GM21390 (cell line): ENCODE data around the gene KRTAP12-1.

ENCODE experiments used
- ATAC-seq: cut with Tn5 transposase; IDR thresholded peaks from one replicate; pipeline ENCODE4 v1.9.1; 2021; ENCODE audit not compliant: unreplicated experiment

The KRTAP12-1 gene

GRCh38 chr21:44711327-44712202 lies 29.6 kb upstream of the KRTAP12-1 start, which contains the start of gene TSPEAR:
Gene TSPEAR, minus strand, starts transcription at chr21:44711572. Its CDS starts 58 bp downstream, at chr21:44711514.
- ATAC-seq, result no peak

- no peak for ATAC-seq
Measured at GRCh38 chr21:44710756-44711326, 28.9 kb upstream of the KRTAP12-1 start.

GRCh38 chr21:44710294-44710665 lies 28.3 kb upstream of the KRTAP12-1 start:
- no peak for ATAC-seq

GRCh38 chr21:44709426-44710293 lies 27.7 kb upstream of the KRTAP12-1 start:
- ATAC-seq, result no peak

- ATAC-seq, result no peak
Measured at GRCh38 chr21:44708866-44709425, 27.0 kb upstream of the KRTAP12-1 start.

GRCh38 chr21:44708213-44708865 lies 26.4 kb upstream of the KRTAP12-1 start:
- ATAC-seq, result no peak

- no peak for ATAC-seq
Measured at GRCh38 chr21:44706706-44707581, 25.0 kb upstream of the KRTAP12-1 start.

GRCh38 chr21:44706026-44706705 lies 24.2 kb upstream of the KRTAP12-1 start:
- no peak for ATAC-seq

- ATAC-seq, result no peak
Measured at GRCh38 chr21:44704636-44705001, 22.7 kb upstream of the KRTAP12-1 start.

- no peak for ATAC-seq
Measured at GRCh38 chr21:44703731-44704635, 22.0 kb upstream of the KRTAP12-1 start.

GRCh38 chr21:44702973-44703730 lies 21.2 kb upstream of the KRTAP12-1 start:
- no peak for ATAC-seq

GRCh38 chr21:44702111-44702972 lies 20.4 kb upstream of the KRTAP12-1 start:
- ATAC-seq, result no peak

- no peak for ATAC-seq
Measured at GRCh38 chr21:44701541-44701940, 19.6 kb upstream of the KRTAP12-1 start.

- no peak for ATAC-seq
Measured at GRCh38 chr21:44701023-44701400, 19.0 kb upstream of the KRTAP12-1 start.

- no peak for ATAC-seq
Measured at GRCh38 chr21:44700101-44701022, 18.4 kb upstream of the KRTAP12-1 start.
